ENCODE measurements around the gene PTGDS.

Gene PTGDS

GRCh38 chr9:136941231-136942111 lies 35.8 kb upstream of the PTGDS start:
- TF ChIP-seq ZNF384 (IDR thresholded peaks at IDR 0.05) (no peak), HDGF (IDR thresholded peaks at IDR 0.05; ENCODE audit: borderline replicate concordance) (no peak), FOXM1 (IDR thresholded peaks at IDR 0.05; ENCODE audit: borderline replicate concordance) (no peak), SUZ12 (IDR thresholded peaks at IDR 0.05) (no peak), FOXK2 (IDR thresholded peaks at IDR 0.05) (no peak), FOXA1 (IDR thresholded peaks at IDR 0.05) (no peak), TARDBP (IDR thresholded peaks at IDR 0.05) (no peak), BHLHE40 (IDR thresholded peaks at IDR 0.05; ENCODE audit: borderline replicate concordance) (no peak), CTBP1 (IDR thresholded peaks at IDR 0.05; ENCODE audit: borderline replicate concordance) (no peak), LEF1 (IDR thresholded peaks at IDR 0.05; ENCODE audit: borderline replicate concordance) (no peak), NFRKB (IDR thresholded peaks at IDR 0.05) (no peak), ARNT (IDR thresholded peaks at IDR 0.05) (no peak), ELF4 (IDR thresholded peaks at IDR 0.05) (no peak), L3MBTL2 (conservative IDR thresholded peaks at IDR 0.05) (no peak), SP1 (IDR thresholded peaks at IDR 0.05) (no peak)
- TF ChIP-seq, protein P1, sequence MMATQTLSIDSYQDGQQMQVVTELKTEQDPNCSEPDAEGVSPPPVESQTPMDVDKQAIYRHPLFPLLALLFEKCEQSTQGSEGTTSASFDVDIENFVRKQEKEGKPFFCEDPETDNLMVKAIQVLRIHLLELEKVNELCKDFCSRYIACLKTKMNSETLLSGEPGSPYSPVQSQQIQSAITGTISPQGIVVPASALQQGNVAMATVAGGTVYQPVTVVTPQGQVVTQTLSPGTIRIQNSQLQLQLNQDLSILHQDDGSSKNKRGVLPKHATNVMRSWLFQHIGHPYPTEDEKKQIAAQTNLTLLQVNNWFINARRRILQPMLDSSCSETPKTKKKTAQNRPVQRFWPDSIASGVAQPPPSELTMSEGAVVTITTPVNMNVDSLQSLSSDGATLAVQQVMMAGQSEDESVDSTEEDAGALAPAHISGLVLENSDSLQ (IDR thresholded peaks at IDR 0.05), result no peak
- DNase-seq (ENCODE audit: extremely low spot score), result no peak
- CTCF ChIA-PET, result no interaction called here
- POLR2A ChIA-PET, result no interaction called here

DNA sequence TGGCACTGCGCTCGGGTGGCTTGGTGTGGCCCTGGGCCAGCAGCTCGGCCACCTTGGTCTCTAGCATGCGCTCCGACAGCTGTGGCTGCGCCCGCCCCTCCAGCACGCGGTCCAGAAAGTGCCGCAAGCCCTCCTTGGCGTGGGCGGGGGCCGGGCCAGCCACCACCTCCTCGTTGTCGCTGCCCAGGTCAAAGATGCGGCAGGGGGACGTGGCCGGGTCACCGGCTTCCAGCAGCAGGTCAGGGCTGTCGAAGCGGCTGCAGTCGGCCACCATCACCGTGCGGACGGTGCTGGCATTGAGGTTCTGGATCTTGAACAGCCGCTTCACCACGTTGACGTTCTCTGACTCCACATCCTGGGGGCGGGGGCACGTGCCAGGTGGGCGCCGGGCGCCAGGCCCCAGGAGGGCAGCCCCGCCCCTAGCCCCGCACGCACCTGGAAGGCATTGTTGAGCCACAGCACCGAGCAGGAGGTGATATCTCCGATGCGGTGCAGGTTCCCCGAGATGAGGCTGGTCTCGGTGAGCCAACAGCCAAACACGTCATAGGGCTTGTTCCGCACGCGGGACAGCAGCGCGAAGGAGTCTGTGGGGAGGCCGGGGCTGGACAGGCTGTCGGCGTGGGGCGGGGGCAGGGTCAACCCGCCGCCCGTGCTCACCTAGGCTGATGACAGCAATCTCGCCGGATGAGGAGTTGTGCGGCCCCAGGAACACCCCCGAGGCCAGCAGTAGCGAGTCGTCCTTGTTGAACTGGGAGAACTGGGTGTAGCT lies 35.0 kb upstream of the PTGDS start:
- ChIA-PET CTCF (no interaction called here), POLR2A (no interaction called here)
- TF ChIP-seq ZNF384 (IDR thresholded peaks at IDR 0.05) (no peak), ELF4 (IDR thresholded peaks at IDR 0.05) (no peak), TARDBP (IDR thresholded peaks at IDR 0.05) (no peak), FOXA1 (IDR thresholded peaks at IDR 0.05) (no peak), SP1 (IDR thresholded peaks at IDR 0.05) (no peak), HDGF (IDR thresholded peaks at IDR 0.05; ENCODE audit: borderline replicate concordance) (no peak), SUZ12 (IDR thresholded peaks at IDR 0.05) (no peak), BHLHE40 (IDR thresholded peaks at IDR 0.05; ENCODE audit: borderline replicate concordance) (no peak), FOXK2 (IDR thresholded peaks at IDR 0.05) (no peak), CTBP1 (IDR thresholded peaks at IDR 0.05; ENCODE audit: borderline replicate concordance) (no peak), L3MBTL2 (conservative IDR thresholded peaks at IDR 0.05) (no peak), LEF1 (IDR thresholded peaks at IDR 0.05; ENCODE audit: borderline replicate concordance) (no peak), ARNT (IDR thresholded peaks at IDR 0.05) (no peak), FOXM1 (IDR thresholded peaks at IDR 0.05; ENCODE audit: borderline replicate concordance) (no peak), NFRKB (IDR thresholded peaks at IDR 0.05) (no peak)
- TF ChIP-seq, protein P1 (IDR thresholded peaks at IDR 0.05), result no peak
- no peak for DNase-seq (ENCODE audit: extremely low spot score)

GRCh38 chr9:136942881-136943230 lies 34.4 kb upstream of the PTGDS start:
- ChIA-PET CTCF (no interaction called here), POLR2A (no interaction called here)
- TF ChIP-seq FOXA1 (IDR thresholded peaks at IDR 0.05) (no peak), LEF1 (IDR thresholded peaks at IDR 0.05; ENCODE audit: borderline replicate concordance) (no peak), SUZ12 (IDR thresholded peaks at IDR 0.05) (no peak), NFRKB (IDR thresholded peaks at IDR 0.05) (no peak), ELF4 (IDR thresholded peaks at IDR 0.05) (no peak), FOXM1 (IDR thresholded peaks at IDR 0.05; ENCODE audit: borderline replicate concordance) (no peak), FOXK2 (IDR thresholded peaks at IDR 0.05) (no peak), ARNT (IDR thresholded peaks at IDR 0.05) (no peak), BHLHE40 (IDR thresholded peaks at IDR 0.05; ENCODE audit: borderline replicate concordance) (no peak), SP1 (IDR thresholded peaks at IDR 0.05) (no peak), CTBP1 (IDR thresholded peaks at IDR 0.05; ENCODE audit: borderline replicate concordance) (no peak), ZNF384 (IDR thresholded peaks at IDR 0.05) (no peak), HDGF (IDR thresholded peaks at IDR 0.05; ENCODE audit: borderline replicate concordance) (no peak), TARDBP (IDR thresholded peaks at IDR 0.05) (no peak), L3MBTL2 (conservative IDR thresholded peaks at IDR 0.05) (no peak)
- TF ChIP-seq, protein P1 (IDR thresholded peaks at IDR 0.05), result no peak
- no peak for DNase-seq (ENCODE audit: extremely low spot score)

- DNase-seq (ENCODE audit: extremely low spot score), result peak; percentile 48
- TF ChIP-seq SP1 (IDR thresholded peaks at IDR 0.05), result no peak
- no peak for TF ChIP-seq ARNT (IDR thresholded peaks at IDR 0.05)
- no peak for TF ChIP-seq FOXM1 (IDR thresholded peaks at IDR 0.05; ENCODE audit: borderline replicate concordance)
- no peak for TF ChIP-seq TARDBP (IDR thresholded peaks at IDR 0.05)
- no peak for TF ChIP-seq CTBP1 (IDR thresholded peaks at IDR 0.05; ENCODE audit: borderline replicate concordance)
- no peak for TF ChIP-seq FOXK2 (IDR thresholded peaks at IDR 0.05)
- TF ChIP-seq L3MBTL2 (conservative IDR thresholded peaks at IDR 0.05), result no peak
- no peak for TF ChIP-seq BHLHE40 (IDR thresholded peaks at IDR 0.05; ENCODE audit: borderline replicate concordance)
- TF ChIP-seq FOXA1 (IDR thresholded peaks at IDR 0.05), result no peak
- TF ChIP-seq ELF4 (IDR thresholded peaks at IDR 0.05), result no peak
- no peak for TF ChIP-seq LEF1 (IDR thresholded peaks at IDR 0.05; ENCODE audit: borderline replicate concordance)
- TF ChIP-seq, protein P1 (IDR thresholded peaks at IDR 0.05), result no peak
- TF ChIP-seq HDGF (IDR thresholded peaks at IDR 0.05; ENCODE audit: borderline replicate concordance), result no peak
- no peak for TF ChIP-seq SUZ12 (IDR thresholded peaks at IDR 0.05)
- ChIA-PET POLR2A (interaction anchor here (0.8 to 1.0 kb wide), 2 partner anchors 48 to 96 kb away, joined by 3 to 4 read pairs; partner anchors contain the start of gene PAXX), CTCF (no interaction called here)
Observed at GRCh38 chr9:136943291-136944211, 33.8 kb upstream of the PTGDS start.
